ENCODE measurements around the gene RHBDF1. TPM values are rescaled to one million over a fixed set of nuclear protein-coding genes. Genes with fewer than 3 reads are reported as not detected.

Gene RHBDF1
- total RNA-seq, 4 donors from 2014 or later: 13.3 to 38.3 (median 24.2) TPM

DNA sequence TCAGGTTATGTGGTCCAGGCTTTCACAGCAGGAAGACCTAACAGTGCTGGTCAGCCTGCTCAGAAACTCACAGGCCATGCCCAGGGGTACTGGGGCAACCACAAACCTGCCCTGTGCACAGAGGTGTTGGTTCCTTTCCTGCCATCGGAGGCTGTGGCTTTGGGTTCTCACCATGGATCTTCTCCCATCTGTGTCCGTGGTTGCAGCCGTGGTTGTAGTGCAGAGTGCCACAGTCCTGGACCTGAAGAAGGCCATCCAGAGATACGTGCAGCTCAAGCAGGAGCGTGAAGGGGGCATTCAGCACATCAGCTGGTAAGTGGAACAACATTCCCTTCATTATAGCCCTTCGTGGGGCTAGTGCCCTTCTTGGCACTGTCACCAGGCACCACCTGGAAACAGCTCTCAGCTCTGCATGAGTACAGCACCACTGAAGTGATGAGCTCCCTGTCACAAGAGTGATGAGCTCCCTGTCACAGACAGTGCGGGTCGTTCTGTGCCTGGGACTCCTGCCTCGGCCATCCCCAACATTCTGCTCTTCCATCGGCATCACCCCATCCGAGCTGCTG lies 16.8 kb downstream of the RHBDF1 start:
- WGBS, 2 donors: 88 to 93% methylated on average over 7 to 10 of the region's 11 CpGs
- Histone ChIP-seq H3K27me3 (no peaks in the 10 kb centered on the region), H3K36me3 (peaks cover 22 to 63% (median 37%) of the 10 kb centered on the region in 3 donors), H3K4me3 (no peak overlapping the region), H3K27ac (no peak overlapping the region), H3K4me1 (peaks cover 9 to 39% (median 12%) of the 10 kb centered on the region in 3 donors), H3K9me3 (no peaks in the 10 kb centered on the region)
- no peak for DNase-seq
- intact Hi-C loops (cut with DNase I): no loop called here
- no peak for TF ChIP-seq POLR2A (IDR thresholded peaks at IDR 0.05)
- TF ChIP-seq, protein P1, sequence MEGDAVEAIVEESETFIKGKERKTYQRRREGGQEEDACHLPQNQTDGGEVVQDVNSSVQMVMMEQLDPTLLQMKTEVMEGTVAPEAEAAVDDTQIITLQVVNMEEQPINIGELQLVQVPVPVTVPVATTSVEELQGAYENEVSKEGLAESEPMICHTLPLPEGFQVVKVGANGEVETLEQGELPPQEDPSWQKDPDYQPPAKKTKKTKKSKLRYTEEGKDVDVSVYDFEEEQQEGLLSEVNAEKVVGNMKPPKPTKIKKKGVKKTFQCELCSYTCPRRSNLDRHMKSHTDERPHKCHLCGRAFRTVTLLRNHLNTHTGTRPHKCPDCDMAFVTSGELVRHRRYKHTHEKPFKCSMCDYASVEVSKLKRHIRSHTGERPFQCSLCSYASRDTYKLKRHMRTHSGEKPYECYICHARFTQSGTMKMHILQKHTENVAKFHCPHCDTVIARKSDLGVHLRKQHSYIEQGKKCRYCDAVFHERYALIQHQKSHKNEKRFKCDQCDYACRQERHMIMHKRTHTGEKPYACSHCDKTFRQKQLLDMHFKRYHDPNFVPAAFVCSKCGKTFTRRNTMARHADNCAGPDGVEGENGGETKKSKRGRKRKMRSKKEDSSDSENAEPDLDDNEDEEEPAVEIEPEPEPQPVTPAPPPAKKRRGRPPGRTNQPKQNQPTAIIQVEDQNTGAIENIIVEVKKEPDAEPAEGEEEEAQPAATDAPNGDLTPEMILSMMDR (IDR thresholded peaks at IDR 0.05): no peak

DNA sequence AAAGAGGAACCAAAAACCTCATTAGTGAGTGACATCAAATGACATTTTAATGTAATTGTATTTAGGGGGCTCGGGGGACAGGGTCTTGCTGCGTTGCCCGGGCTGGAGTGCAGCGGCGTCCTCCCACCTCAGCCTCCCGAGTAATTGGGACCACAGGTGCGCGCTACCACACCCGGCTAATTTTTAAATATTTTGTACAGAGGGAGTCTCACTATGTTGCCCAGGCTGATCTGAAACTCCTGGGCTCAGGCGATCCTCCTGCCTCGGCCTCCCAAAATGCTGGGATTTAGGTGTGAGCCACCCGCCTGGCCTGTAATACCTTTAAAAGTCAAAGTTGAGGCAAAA lies 18.2 kb downstream of the RHBDF1 start:
- intact Hi-C loops (cut with DNase I): no loop called here
- Histone ChIP-seq H3K4me3 (peak overlapping the region; percentile 84 to 92 (median 91)), H3K36me3 (peaks cover 12 to 61% (median 28%) of the 10 kb centered on the region in 3 donors), H3K4me1 (peaks cover 9 to 39% (median 12%) of the 10 kb centered on the region in 3 donors), H3K27me3 (no peaks in the 10 kb centered on the region), H3K27ac (peak overlapping the region; percentile 43 to 90 (median 82)), H3K9me3 (no peaks in the 10 kb centered on the region)
- TF ChIP-seq, protein P1 (IDR thresholded peaks at IDR 0.05): no peak
- no peak for TF ChIP-seq POLR2A (IDR thresholded peaks at IDR 0.05)
- WGBS, 2 donors: 39 to 58% methylated on average over 3 to 12 of the region's 12 CpGs
- DNase-seq: no peak

DNA sequence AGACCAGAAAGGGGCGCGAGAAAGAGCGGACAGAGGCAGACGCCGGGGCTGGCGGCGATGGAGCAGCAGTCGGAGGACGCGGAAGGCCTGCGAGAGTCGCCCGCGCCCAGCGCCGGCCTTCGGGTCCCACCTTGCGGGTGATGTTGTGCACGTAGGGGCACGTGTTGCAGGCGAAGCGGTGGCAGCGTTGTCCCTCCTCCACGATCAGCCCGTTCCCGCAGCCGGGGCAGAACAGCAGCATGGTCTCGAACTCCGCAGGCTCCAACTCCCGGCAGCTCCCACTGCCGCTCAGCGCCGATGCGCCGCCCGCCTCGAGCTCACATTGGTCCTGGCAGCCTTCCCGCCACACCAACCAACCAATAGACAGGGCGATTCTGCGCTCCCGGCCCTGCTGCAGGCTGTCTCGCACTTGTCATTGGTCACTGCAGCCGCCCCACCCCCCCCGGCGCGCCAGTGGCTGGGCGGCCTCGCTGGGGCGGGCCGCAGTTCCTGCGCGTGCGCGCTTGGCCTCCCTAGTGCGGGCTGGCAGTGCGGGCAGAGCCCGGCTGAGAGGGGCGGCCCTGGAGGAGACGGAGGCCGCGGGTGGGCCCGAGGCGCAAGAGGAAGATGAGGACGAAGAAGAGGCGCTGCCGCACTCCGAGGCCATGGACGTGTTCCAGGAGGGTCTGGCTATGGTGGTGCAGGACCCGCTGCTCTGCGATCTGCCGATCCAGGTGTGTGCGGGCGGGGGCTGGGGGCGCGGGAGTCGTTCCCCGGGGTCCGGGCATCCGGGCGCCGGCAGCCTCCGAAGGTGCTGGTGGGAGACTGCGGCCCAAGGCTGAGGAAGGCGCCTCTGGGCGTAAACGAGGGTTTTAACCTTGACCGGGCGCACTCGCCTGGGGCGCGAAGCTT lies 18.8 kb downstream of the RHBDF1 start, which contains the start of the genes POLR3K and SNRNP25:
TSS of gene POLR3K (minus strand) at position 263 of the 891 bp plus-strand sequence. CDS start at position 241, 22 bp downstream.
TSS of gene SNRNP25 (plus strand) at position 483 of the 891 bp plus-strand sequence. CDS start at position 672, 189 bp downstream.
- TF ChIP-seq, protein P1 (IDR thresholded peaks at IDR 0.05): no peak
- TF ChIP-seq POLR2A (IDR thresholded peaks at IDR 0.05): peak in 2 of 4 donors; percentile 48 to 70
- no peaks in the 10 kb centered on the region for H3K27me3 ChIP-seq
- intact Hi-C loops (cut with DNase I): no loop called here
- WGBS, 2 donors: 0% methylated on average over 5 to 16 of the region's 91 CpGs
- peak within 1 kb of the TSS; percentile 79 to 90 (median 85) for H3K27ac ChIP-seq
- DNase-seq: peak; percentile 95
- H3K4me3 ChIP-seq: peak within 1 kb of the TSS; percentile 84 to 92 (median 91)
- H3K9me3 ChIP-seq: no peaks in the 10 kb centered on the region
- peaks cover 9 to 39% (median 12%) of the 10 kb centered on the region in 3 donors for H3K4me1 ChIP-seq
- H3K36me3 ChIP-seq: peaks cover 5 to 60% (median 22%) of the 10 kb centered on the region in 3 donors

DNA sequence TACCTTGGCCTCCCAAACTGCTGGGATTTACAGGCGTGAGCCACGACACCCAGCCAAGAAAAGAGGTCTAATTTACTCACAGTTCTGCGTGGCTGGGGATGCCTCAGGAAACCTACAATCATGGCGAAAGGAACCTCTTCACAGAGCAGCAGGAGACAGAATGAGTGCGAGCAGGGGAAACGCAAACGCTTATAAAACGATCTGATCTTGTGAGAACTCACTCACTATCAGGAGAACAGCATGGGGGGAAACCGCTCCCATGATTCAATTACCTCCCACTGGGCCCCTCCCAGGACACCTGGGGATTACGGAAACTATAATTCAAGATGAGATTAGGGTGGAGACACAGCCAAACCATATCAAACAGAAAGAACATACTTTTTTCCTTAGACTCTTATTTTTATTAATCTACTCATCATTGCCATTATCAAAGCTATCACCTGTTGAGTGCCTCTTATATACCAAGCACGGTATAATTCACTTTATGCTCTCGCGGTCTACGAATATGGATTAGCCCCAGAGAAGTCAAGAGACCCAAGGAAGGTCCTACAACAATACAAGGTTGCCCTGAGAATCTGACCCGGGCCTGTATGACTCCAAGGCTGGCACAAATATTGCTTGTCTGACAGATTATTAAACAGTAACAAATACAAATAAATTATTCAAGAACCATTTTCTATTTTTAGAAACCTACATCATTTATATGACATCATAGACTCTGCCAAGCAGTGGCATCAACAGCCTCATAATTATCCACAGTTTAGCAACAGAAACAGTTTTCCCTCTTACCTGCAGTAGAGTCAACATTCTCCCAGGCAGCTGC lies 21.5 kb downstream of the RHBDF1 start:
- no peaks in the 10 kb centered on the region for H3K9me3 ChIP-seq
- TF ChIP-seq, protein P1 (IDR thresholded peaks at IDR 0.05): no peak
- whole genome bisulfite sequencing, 2 donors: 89 to 91% methylated on average over 15 of the region's 15 CpGs
- H3K36me3 ChIP-seq: peaks cover 0 to 55% (median under 1%) of the 10 kb centered on the region in 3 donors
- no peak overlapping the region for H3K4me3 ChIP-seq
- DNase-seq: no peak
- no peak overlapping the region for H3K27ac ChIP-seq
- intact Hi-C loops (cut with DNase I): no loop called here
- no peaks in the 10 kb centered on the region for H3K27me3 ChIP-seq
- H3K4me1 ChIP-seq: peaks cover 9 to 39% (median 12%) of the 10 kb centered on the region in 3 donors
